ENCODE measurements around the gene ZDHHC24.
"Not testable (repeated sequence)": the region's sequence is repeated elsewhere in the genome, so short reads cannot be mapped to it uniquely, and the experiment has no call there.

Gene ZDHHC24

DNA sequence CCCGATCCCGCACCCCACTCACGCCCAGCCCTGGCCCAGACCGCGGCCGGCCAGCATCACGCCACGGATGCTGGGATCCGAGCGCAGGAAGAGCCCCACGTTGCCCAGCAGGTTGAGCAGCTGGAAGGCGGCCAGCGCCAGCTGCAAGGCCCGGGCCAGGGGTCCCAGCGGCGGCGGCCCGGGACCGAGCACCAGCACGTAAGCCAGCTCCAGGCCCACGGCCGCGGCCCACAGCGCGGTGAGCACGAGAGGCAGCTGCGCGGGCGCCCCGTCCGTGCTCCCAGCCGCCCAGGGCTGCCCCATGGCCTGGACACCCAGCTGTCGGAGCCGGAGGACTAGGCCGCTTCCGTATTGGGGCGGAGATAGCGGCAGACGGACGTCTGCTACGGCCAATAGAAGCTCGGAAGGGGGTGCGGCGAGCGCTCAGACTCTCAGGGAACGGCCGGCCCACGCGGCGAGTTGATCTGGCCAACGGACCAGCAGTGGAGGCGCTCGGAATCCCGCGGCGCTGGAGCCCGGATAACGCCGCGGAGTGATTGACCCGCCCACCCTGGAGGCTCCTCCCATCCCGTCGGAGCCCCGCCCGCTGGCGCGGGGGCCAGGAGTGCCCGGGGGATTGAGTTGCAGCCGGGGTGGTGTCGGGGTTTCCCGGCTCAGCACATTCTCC lies at the start of gene ZDHHC24:
Gene ZDHHC24 (minus strand): TSS at position 348 of the 667 bp plus-strand sequence. CDS start 45 bp downstream, at position 303.
- peak; percentile 85 for DNase-seq (ENCODE audit: low read depth)

- no peak for DNase-seq (ENCODE audit: low read depth)
Measured at GRCh38 chr11:66595245-66595904, 49.5 kb upstream of the ZDHHC24 start.

- DNase-seq (ENCODE audit: low read depth): no peak
Measured at GRCh38 chr11:66593650-66594049, 47.8 kb upstream of the ZDHHC24 start.

- DNase-seq (ENCODE audit: low read depth): no peak
Measured at GRCh38 chr11:66593303-66593635, 47.4 kb upstream of the ZDHHC24 start.

DNA sequence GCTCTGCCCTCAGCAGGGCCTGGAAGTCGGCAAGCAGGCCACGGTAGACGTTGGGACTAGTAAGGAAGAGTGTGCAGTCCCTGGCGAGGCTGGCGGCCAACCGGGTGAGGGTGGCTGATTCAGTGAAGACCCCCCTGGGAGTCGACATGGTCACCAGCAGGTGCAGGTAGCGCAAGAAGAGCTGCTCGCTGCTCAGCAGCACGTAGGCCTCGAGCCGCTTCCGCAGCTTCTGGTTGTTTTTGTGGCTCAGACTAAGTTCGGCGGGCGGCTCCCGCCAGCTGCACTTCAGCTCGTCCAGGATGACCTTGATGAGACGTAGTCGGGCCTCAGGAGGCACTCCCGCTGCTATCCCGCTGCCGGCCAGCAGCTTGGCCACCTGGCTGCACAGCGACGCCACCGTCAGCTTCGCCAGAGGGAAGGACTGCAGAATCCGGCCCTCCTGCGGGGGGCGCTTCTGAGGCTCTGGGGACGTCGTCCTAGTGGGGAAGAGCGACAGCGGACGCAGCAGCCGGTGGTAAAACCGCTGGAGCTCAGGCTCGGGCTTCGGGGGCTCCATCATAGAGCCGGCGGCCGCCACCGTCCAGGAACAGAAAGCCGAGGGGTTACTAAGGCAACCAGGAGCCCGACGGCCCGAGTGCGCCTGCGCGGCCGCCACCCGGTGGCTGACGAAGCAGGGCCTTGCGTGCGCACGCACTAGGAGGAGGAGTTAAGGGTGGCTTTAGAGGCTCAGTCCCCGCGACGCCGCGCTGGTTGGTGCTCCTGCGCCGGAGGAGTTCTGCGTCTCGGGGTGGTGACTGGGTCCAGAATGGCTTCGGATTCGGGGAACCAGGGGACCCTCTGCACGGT lies 46.8 kb upstream of the ZDHHC24 start, which contains the start of the genes CCDC87 and CCS:
Gene CCDC87 (minus strand): TSS at position 607 of the 846 bp plus-strand sequence. CDS start 48 bp downstream, at position 559.
Gene CCS (plus strand): TSS at position 729 of the 846 bp plus-strand sequence. CDS start 77 bp downstream, at position 806.
- DNase-seq (ENCODE audit: low read depth): peak; percentile 97

- no peak for DNase-seq (ENCODE audit: low read depth)
Measured at GRCh38 chr11:66591175-66591574, 45.3 kb upstream of the ZDHHC24 start.

DNA sequence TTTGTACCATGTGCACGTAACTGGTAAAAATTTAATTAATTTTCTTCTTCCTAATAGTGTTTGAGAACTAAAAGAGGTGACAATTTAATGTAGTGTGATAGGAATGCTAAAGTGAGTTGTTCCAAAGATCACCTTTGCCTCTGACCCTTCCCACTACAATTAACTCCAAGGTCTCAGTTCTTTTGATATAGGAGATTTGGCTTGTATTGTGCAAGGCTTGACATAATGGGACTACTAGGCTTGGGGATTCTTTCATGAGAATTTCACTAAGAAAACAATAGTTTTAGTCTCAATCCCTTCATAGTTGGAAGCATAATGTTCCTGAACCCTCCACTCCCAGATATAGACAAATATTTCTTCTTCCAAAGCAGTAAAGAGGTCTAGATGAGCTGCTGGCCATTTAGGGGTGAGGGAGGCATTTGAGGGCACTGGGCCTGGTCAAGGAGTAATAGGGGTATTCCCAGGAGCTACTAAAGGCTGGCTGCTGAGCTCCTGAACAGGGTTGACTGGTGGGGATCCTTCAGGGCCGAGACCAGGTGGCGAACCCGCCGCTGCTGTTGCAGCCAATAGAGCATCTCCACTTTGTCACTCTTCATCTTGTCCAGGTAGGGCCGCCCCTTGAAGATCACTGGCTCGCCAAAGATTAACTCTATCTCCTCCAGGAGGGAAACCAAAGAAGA lies 44.3 kb upstream of the ZDHHC24 start:
- no peak for DNase-seq (ENCODE audit: low read depth)

GRCh38 chr11:66589315-66589714 lies 43.5 kb upstream of the ZDHHC24 start:
- not testable (repeated sequence) for DNase-seq (ENCODE audit: low read depth)

DNA sequence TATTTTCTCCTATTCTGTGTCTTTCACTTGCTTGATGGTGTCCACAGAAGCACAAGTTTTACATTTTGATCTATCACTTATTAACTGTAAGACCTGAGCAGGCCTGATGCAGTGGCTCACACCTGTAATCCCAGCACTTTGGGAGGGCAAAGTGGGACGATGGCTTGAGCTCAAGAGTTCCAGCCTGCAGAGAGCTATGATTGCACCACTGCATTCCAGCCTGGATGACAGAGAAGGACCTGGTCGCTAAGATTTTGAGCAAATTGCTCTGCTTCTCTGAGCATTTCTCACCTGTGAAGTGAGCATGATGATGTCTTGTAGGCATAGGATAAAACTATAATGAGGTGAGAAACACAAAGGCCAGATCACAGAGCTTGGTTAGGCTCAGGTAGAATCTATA lies 40.3 kb upstream of the ZDHHC24 start:
- DNase-seq (ENCODE audit: low read depth): no peak

- DNase-seq (ENCODE audit: low read depth): not testable (repeated sequence)
Measured at GRCh38 chr11:66585447-66585846, 39.6 kb upstream of the ZDHHC24 start.

DNA sequence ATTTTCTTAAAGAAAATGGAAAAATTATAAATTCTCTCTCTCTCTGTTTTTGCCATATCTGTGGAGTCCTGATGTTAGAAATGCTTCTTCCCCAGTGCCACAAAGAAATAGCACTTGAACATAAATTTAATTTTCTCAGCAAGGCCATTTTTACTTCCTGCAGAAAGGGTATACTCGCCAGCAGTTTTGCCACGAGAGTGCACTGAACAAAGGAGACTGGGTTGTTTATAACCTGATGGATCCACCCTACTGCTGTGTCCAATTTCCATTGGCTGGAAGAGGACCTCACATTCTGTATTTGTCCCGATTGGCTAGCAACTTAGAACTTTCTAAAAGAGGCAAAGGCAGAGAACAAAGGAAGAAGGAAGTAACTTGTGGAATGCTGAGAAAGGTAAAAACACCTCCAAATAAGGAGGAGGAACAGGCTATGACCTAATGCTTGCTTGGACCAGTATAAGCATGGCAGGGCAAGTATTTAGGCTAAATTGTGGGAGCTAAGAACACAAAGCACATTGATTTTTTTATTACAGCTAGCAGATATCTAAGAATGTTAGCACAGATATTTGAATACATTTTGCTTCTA lies 36.8 kb upstream of the ZDHHC24 start:
- not testable (repeated sequence) for DNase-seq (ENCODE audit: low read depth)

DNA sequence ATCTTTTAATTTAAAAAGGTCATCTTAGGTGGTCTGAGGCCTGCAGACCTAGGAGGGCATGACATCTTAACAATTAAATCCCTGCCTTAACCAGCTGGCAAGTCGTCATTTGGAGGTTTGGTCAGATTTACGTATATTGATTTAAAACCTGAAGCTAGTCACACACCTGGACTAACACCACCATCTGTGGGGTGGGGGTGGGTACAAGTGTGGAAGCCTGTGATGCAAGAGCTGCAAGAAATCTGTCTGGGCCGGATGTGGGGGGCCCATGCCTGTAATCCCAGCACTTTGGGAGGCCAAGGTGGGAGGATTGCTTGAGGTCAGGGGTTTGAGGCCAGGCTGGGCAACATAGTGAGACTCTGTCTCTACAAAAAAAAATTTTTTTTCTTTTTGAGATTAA lies 35.4 kb upstream of the ZDHHC24 start:
- no peak for DNase-seq (ENCODE audit: low read depth)

DNA sequence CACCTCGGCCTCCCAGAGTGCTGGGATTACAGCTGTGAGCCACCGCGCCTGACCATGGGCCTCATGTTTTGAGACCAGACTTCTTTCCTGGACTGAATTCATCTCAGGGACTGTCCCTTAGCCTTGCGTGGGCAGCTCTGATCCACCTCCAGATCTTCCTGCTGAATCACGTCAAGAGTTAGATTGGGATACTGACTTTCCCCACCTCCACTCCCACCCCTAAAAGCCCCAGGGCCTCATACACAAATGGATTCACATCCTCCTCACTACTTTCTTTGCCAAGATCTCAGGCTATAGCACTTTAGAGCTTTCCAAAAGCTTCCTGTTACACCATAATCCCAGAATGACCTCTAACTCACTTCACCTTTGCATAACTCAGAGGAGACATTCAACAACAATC lies 35.0 kb upstream of the ZDHHC24 start:
- no peak for DNase-seq (ENCODE audit: low read depth)

DNA sequence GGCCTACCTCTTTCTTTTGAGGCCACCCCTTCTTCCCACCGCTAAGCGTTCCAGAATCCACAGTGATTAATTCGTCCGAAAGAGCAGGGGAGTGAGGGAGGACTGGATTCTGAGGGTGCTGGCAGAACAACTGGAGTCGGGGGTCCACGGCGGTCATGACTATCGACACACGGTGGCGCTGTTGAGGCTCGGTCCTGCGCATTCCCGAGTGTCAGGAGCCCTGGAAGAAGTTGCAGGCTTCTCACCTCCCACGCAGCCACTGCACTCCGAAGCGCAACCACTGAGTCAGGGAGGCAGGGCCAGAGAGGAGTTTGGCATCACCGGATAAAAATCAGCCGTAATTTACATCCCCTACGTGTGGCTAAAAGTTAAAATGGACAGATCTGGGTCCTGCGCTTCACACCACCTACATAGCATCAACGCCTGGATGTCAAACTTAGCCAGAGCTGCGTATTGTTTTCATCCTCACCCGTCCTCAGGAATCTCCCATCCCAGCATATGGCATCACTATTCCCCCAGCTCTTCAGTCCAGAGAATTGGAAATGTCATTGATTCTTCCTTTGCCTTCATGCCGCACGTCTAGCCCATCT lies 33.3 kb upstream of the ZDHHC24 start:
- peak; percentile 79 for DNase-seq (ENCODE audit: low read depth)

DNA sequence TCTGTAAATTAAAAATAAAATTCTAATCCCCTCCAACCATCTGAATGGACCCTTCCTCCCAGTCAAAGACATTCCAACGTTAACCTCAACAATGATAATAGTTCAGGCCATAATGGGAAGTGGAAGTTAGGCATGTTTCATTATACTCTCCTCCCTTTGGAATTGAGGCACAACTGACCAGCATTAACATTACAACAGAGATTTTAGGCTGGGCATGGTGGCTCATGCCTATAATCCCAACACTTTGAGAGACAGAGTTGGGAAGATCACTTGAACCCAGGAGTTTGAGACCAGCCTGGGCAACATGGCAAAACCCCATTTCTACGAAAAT lies 25.0 kb upstream of the ZDHHC24 start:
- no peak for DNase-seq (ENCODE audit: low read depth)

DNA sequence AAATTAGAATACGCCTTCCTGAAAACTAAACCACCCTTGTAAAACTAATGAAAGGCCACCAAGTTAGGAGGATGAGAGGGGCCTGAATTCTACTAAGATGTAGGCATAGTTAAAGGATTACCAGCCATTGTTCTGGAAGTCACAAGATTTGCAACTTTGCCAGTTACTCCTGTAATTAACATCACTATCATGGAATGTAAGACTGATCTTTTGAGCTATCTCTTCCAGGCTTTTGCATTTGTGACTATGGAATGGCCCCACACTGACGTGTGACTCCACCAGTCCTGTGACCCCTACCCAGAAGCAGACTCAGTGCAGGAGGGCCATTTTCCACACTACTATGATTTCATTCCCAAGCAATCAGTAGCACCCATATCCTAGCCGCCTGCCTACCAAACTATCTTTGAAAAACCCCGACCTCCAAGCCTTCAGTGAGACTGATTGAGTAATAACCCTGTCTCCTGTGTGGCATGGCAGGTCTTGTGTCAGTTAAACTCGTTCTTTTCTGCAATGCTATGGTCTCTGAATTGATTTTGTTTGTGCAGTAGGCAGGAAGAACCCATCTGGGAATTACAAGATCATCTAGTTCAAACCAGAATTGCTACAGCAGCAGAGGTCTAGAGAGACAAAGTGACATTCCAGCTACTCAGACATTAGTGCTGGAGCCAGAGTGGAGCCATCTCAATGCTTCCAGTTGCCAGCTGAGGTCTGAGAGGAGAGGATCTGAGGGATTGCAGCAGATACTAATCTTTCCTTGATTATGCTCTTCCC lies 24.4 kb upstream of the ZDHHC24 start:
- no peak for DNase-seq (ENCODE audit: low read depth)

- DNase-seq (ENCODE audit: low read depth): no peak
Measured at GRCh38 chr11:66569076-66569475, 23.2 kb upstream of the ZDHHC24 start.

GRCh38 chr11:66568124-66568916 lies 22.5 kb upstream of the ZDHHC24 start, which contains the start of gene CTSF:
TSS of gene CTSF (minus strand) at chr11:66568606. CDS start at chr11:66568486, 120 bp downstream.
- peak; percentile 62 for DNase-seq (ENCODE audit: low read depth)

- DNase-seq (ENCODE audit: low read depth): no peak
Measured at GRCh38 chr11:66567787-66568123, 21.9 kb upstream of the ZDHHC24 start.

DNA sequence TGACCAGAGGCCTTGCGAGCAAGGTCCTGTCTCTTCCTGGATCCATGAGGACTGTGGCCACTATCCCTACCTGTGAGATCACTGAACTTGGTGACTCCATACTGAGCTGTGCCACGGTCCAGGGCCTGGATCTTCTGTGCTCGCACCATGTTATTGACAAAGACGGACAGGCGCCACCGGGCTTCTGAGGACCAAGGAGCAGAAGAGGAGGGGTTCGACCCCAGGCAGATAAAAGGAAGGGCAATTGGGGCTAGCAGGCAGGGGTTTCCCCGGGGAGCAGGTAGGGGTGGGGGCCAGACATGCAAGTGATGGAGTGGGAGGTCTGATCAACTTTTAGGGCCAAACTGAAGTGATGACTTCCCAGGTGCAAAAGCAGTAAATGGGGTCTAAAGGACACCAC lies 20.4 kb upstream of the ZDHHC24 start:
- no peak for DNase-seq (ENCODE audit: low read depth)

Data from activated T-cell treated with anti-CD3 and anti-CD28 coated beads for 24 hours (primary cell).